H1 (cell line): Measurements from ENCODE around the gene S100A14. TPM values are rescaled to one million over a fixed set of nuclear protein-coding genes. Genes with fewer than 3 reads are reported as not detected.
"Not testable (repeated sequence)": the region's sequence is repeated elsewhere in the genome, so short reads cannot be mapped to it uniquely, and the experiment has no call there.

Experiments
- CTCF ChIA-PET: fragments of 300-600 bp; sonication (Branson Sonifier 250); formaldehyde crosslinking; loops from one replicate; lab custom pipeline; 2021; ENCODE audit not compliant: partially characterized antibody; lab: Charles Lee
- POLR2A ChIA-PET: fragments of 300-600 bp; sonication (Branson Sonifier 250); formaldehyde crosslinking; loops from one replicate; lab custom pipeline; 2021; ENCODE audit warnings: inconsistent platforms; ENCODE audit not compliant: partially characterized antibody; lab: Charles Lee
- DNase-seq, 2 experiments: peaks; one replicate each; pipeline versions ENCODE4 v3.0.0 to v3.0.0-alpha.2; 2010 to 2022; ENCODE audit warnings: low spot score in 2 of 2, low read depth in 1 of 2, mixed read lengths in 1 of 2
- FAIRE-seq: peaks from 2 replicates; lab custom pipeline; 2011; peaks lifted over from hg19 to GRCh38; lab: Jason Lieb, UNC
- H2AFZ ChIP-seq: 2 replicates; pipeline ENCODE4 v1.8.1; 2012; ENCODE audit warnings: low read length, inconsistent platforms
- H2AK5ac ChIP-seq: 2 replicates; pipeline ENCODE4 v1.6.1; 2013; ENCODE audit warnings: low read depth, low read length
- H2BK120ac ChIP-seq: replicated peaks from 2 replicates; pipeline ENCODE3; 2013; ENCODE audit warnings: low read depth, low read length, inconsistent platforms
- H2BK12ac ChIP-seq: 2 replicates; pipeline ENCODE4 v1.6.1; 2013; ENCODE audit warnings: low read depth, low read length
- H2BK15ac ChIP-seq: 2 replicates; pipeline ENCODE4 v1.6.1; 2013; ENCODE audit warnings: low read length
- H2BK20ac ChIP-seq: 2 replicates; pipeline ENCODE4 v1.6.1; 2013; ENCODE audit warnings: low read length
- H2BK5ac ChIP-seq: 2 replicates; pipeline ENCODE4 v1.6.1; 2013; ENCODE audit warnings: low read depth, low read length
- H3K14ac ChIP-seq: 2 replicates; pipeline ENCODE4 v1.6.1; 2013; ENCODE audit warnings: inconsistent platforms; ENCODE audit not compliant: insufficient read length
- H3K18ac ChIP-seq: 2 replicates; pipeline ENCODE4 v1.6.1; 2013; ENCODE audit warnings: low read length; ENCODE audit errors: extremely low read depth
- H3K23ac ChIP-seq: 2 replicates; pipeline ENCODE4 v1.6.1; 2013; ENCODE audit warnings: inconsistent platforms; ENCODE audit not compliant: insufficient read length
- H3K23me2 ChIP-seq: 2 replicates; pipeline ENCODE4 v1.6.1; 2013; ENCODE audit warnings: low read depth, low read length
- H3K27ac ChIP-seq: 2 replicates; pipeline ENCODE4 v1.6.1; 2011; ENCODE audit warnings: low read depth, low read length, inconsistent platforms
- H3K27me3 ChIP-seq, 4 experiments: replicated peaks in 1 of 4; 1 replicate in 1 of 4; 2 replicates in 3 of 4; pipeline versions ENCODE4 v1.6.1 to v1.8.1; 2011 to 2013; ENCODE audit warnings: low read length in 3 of 4, mild to moderate bottlenecking in 3 of 4, inconsistent platforms in 2 of 4, mixed read lengths in 2 of 4, moderate library complexity in 1 of 4; ENCODE audit not compliant: control insufficient read depth in 3 of 4, insufficient read depth in 3 of 4; ENCODE audit errors: extremely low read depth in 1 of 4
- H3K36me3 ChIP-seq, 4 experiments: 2 replicates each; pipeline versions ENCODE4 v1.6.1 to v1.8.1; 2011 to 2013; ENCODE audit warnings: mild to moderate bottlenecking in 4 of 4, low read length in 3 of 4, moderate library complexity in 2 of 4, control low read depth in 1 of 4, inconsistent platforms in 1 of 4; ENCODE audit not compliant: insufficient read depth in 4 of 4, control insufficient read depth in 2 of 4
- H3K4ac ChIP-seq: replicated peaks from 2 replicates; pipeline ENCODE3; 2013; ENCODE audit warnings: low read length, low read depth, mixed read lengths, inconsistent platforms; ENCODE audit not compliant: insufficient read length
- H3K4me1 ChIP-seq, 4 experiments: replicated peaks in 1 of 4; 1 replicate in 1 of 4; 2 replicates in 3 of 4; pipeline versions ENCODE4 v1.6.1 to v1.8.1; 2011 to 2013; ENCODE audit warnings: low read length in 3 of 4, inconsistent platforms in 2 of 4, mixed read lengths in 1 of 4; ENCODE audit not compliant: insufficient read depth in 4 of 4, control insufficient read depth in 3 of 4
- H3K4me2 ChIP-seq, 2 experiments: 2 replicates each; pipeline versions ENCODE4 v1.6.1 to v1.8.1; 2011 to 2013; ENCODE audit warnings: low read depth in 2 of 2, low read length in 2 of 2, control low read depth in 1 of 2, inconsistent platforms in 1 of 2, mild to moderate bottlenecking in 1 of 2; ENCODE audit not compliant: insufficient read depth in 1 of 2
- H3K4me3 ChIP-seq, 4 experiments: fragments of 200-600, 300-600 bp in 1 of 4; sonication (generic), shearing (Covaris generic), sonication (Bioruptor Twin) in 1 of 4; 2 replicates each; pipeline versions ENCODE4 v1.5.1 to v1.8.1; 2011 to 2016; ENCODE audit warnings: low read length in 4 of 4, low read depth in 3 of 4, control low read depth in 2 of 4, inconsistent platforms in 2 of 4, mild to moderate bottlenecking in 2 of 4, mixed read lengths in 1 of 4, moderate library complexity in 1 of 4; ENCODE audit not compliant: insufficient read depth in 2 of 4; ENCODE audit errors: extremely low read depth in 1 of 4
- H3K56ac ChIP-seq: replicated peaks from 2 replicates; pipeline ENCODE3; 2013; ENCODE audit warnings: low read depth, mild to moderate bottlenecking, mixed read lengths, low read length, inconsistent platforms; ENCODE audit not compliant: insufficient read length
- H3K79me1 ChIP-seq: 2 replicates; pipeline ENCODE4 v1.6.1; 2013; ENCODE audit warnings: low read depth, low read length, control low read depth
- H3K79me2 ChIP-seq, 2 experiments: 2 replicates each; pipeline versions ENCODE4 v1.6.1 to v1.8.1; 2012 to 2013; ENCODE audit warnings: low read length in 2 of 2, mild to moderate bottlenecking in 2 of 2, inconsistent platforms in 1 of 2; ENCODE audit not compliant: insufficient read depth in 2 of 2, control insufficient read depth in 1 of 2
- H3K9ac ChIP-seq, 4 experiments: replicated peaks in 1 of 4; 1 replicate in 1 of 4; 2 replicates in 3 of 4; pipeline versions ENCODE4 v1.6.1 to v1.8.1; 2011 to 2013; ENCODE audit warnings: low read depth in 3 of 4, low read length in 3 of 4, control low read depth in 2 of 4, mild to moderate bottlenecking in 2 of 4, moderate library complexity in 2 of 4, inconsistent platforms in 1 of 4; ENCODE audit errors: extremely low read depth in 1 of 4
- H3K9me3 ChIP-seq, 2 experiments: 2 replicates each; pipeline versions ENCODE4 v1.6.1 to v1.8.1; 2012 to 2013; ENCODE audit warnings: mild to moderate bottlenecking in 2 of 2, moderate library complexity in 2 of 2, control low read depth in 1 of 2, inconsistent platforms in 1 of 2, low read depth in 1 of 2, low read length in 1 of 2, mixed read lengths in 1 of 2; ENCODE audit not compliant: insufficient read depth in 2 of 2
- H4K20me1 ChIP-seq, 2 experiments: replicated peaks in 1 of 2; 2 replicates each; pipeline versions ENCODE3 to v1.8.1; 2011 to 2013; ENCODE audit warnings: inconsistent platforms in 2 of 2, low read length in 2 of 2, mild to moderate bottlenecking in 1 of 2; ENCODE audit not compliant: insufficient read depth in 2 of 2, control insufficient read depth in 1 of 2
- H4K5ac ChIP-seq: 2 replicates; pipeline ENCODE4 v1.6.1; 2013; ENCODE audit warnings: low read length, low read depth, mixed read lengths, inconsistent platforms; ENCODE audit not compliant: insufficient read length
- H4K8ac ChIP-seq: 2 replicates; pipeline ENCODE4 v1.8.0; 2013; ENCODE audit warnings: mild to moderate bottlenecking, moderate library complexity, low read length, inconsistent platforms; ENCODE audit not compliant: insufficient read depth; ENCODE audit errors: extremely low read depth
- H4K91ac ChIP-seq: replicated peaks from 2 replicates; pipeline ENCODE3; 2013; ENCODE audit warnings: low read length, mixed read lengths, inconsistent platforms; ENCODE audit not compliant: insufficient read length
- WGBS, 2 experiments: shearing (Covaris generic) in 1 of 2; methylation state at CpG; one replicate each; pipeline versions ENCODE4 v1.1.6 to v1.1.7; 2013 to 2015; ENCODE audit warnings: low lambda C conversion rate in 2 of 2, mixed read lengths in 2 of 2, inconsistent platforms in 1 of 2, low coverage in 1 of 2, missing lambda C conversion rate in 1 of 2; ENCODE audit not compliant: insufficient replicate concordance in 2 of 2, insufficient coverage in 1 of 2, insufficient read length in 1 of 2; ENCODE audit errors: extremely low coverage in 1 of 2, missing lambda C conversion rate in 1 of 2; 5-methylcytosine and 5-hydroxymethylcytosine counted together
- polyA plus RNA-seq, 7 experiments: library from polyadenylated mRNA; depleted of rRNA in 3 of 7; stranded (reverse) in 5 of 7; unstranded in 2 of 7; fragments of >200 nt in 5 of 7; fragments of 200-250 nt in 2 of 7; gene quantifications; 1 replicate in 5 of 7; 2 replicates in 1 of 7; 4 replicates in 1 of 7; pipeline versions ENCODE4 v1.2.1 to v1.2.3, GENCODE V29; 2011 to 2013; ENCODE audit warnings: missing spikeins in 2 of 7, mixed read lengths in 2 of 7
- total RNA-seq: library from RNA; stranded (reverse); fragmentation: NEBNext Ultra II Directional; extraction: Animal tissue kit (Norgen Biotek cat#: 25700); gene quantifications from 2 replicates; pipeline ENCODE4 v1.2.1, GENCODE V29; 2021

The S100A14 gene
- total and polyA plus RNA-seq, 2 of the 8 experiments (the other 6 are each of a cell fraction or from before 2014, with no cell fraction given) = 1.4 to 5.3 TPM

DNA sequence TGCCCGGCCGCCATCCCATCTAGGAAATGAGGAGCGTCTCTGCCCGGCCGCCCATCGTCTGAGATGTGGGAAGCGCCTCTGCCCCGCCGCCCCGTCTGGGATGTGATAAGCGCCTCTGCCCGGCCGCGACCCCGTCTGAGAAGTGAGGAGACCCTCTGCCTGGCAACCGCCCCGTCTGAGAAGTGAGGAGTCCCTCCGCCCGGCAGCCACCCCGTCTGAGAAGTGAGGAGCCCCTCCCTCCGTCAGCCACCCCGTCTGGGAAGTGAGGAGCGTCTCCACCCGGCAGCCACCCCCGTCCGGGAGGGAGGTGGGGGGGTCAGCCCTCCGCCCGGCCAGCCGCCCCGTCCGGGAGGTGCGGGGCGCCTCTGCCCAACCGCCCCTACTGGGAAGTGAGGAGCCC is 33.3 kb downstream of the S100A14 start:
- H3K14ac ChIP-seq, H3K4me3 ChIP-seq, H2AFZ ChIP-seq, H2BK5ac ChIP-seq, H3K4me1 ChIP-seq, H3K23me2 ChIP-seq, DNase-seq, H2BK120ac ChIP-seq, H4K91ac ChIP-seq, H3K4me2 ChIP-seq, FAIRE-seq, H3K79me1 ChIP-seq, H3K36me3 ChIP-seq, H3K4ac ChIP-seq, H3K18ac ChIP-seq, H3K9ac ChIP-seq, H3K27me3 ChIP-seq, H4K8ac ChIP-seq, H2BK15ac ChIP-seq, H3K79me2 ChIP-seq, POLR2A ChIA-PET, H3K9me3 ChIP-seq, H3K23ac ChIP-seq, H2AK5ac ChIP-seq, H2BK20ac ChIP-seq, CTCF ChIA-PET, H2BK12ac ChIP-seq, H4K5ac ChIP-seq, H4K20me1 ChIP-seq, H3K27ac ChIP-seq, H3K56ac ChIP-seq: not testable (repeated sequence)
- WGBS, 2 experiments = no CpG with 5 or more reads among the region's 34 CpGs
